NT2/D1 (cell line): ENCODE measurements around the gene TNS3.

Source experiments
- DNase-seq: peaks from one replicate; pipeline ENCODE4 v3.0.0-alpha.2; 2011; ENCODE audit warnings: low read depth, low spot score
- H3K27me3 ChIP-seq: 2 replicates; pipeline ENCODE4 v1.6.0; 2011; ENCODE audit warnings: mild to moderate bottlenecking; ENCODE audit not compliant: insufficient read length, insufficient read depth
- H3K36me3 ChIP-seq: 2 replicates; pipeline ENCODE4 v1.6.1; 2011; ENCODE audit warnings: mild to moderate bottlenecking, low read length, mixed read lengths; ENCODE audit not compliant: insufficient read depth, insufficient read length
- H3K4me1 ChIP-seq: 2 replicates; pipeline ENCODE4 v1.5.1; 2011; ENCODE audit not compliant: insufficient read depth, insufficient read length
- H3K4me3 ChIP-seq: 2 replicates; pipeline ENCODE4 v1.5.1; 2011; ENCODE audit warnings: low read depth; ENCODE audit not compliant: insufficient read length
- H3K9ac ChIP-seq: 2 replicates; pipeline ENCODE4 v1.6.0; 2011; ENCODE audit warnings: low read depth; ENCODE audit not compliant: insufficient read length
- H3K9me3 ChIP-seq: 2 replicates; pipeline ENCODE4 v1.5.1; 2011; ENCODE audit warnings: mild to moderate bottlenecking, low read length; ENCODE audit not compliant: insufficient read depth
- SUZ12 ChIP-seq: IDR thresholded peaks from 2 replicates; pipeline ENCODE4 v1.6.1; 2011; ENCODE audit not compliant: insufficient read length, insufficient read depth; ENCODE audit errors: extremely low read depth
- YY1 ChIP-seq: IDR thresholded peaks from 2 replicates; pipeline ENCODE4 v1.6.1; 2011; ENCODE audit not compliant: insufficient read length, insufficient read depth
- ZNF274 ChIP-seq: IDR thresholded peaks from 2 replicates; pipeline ENCODE4 v1.6.1; 2011; ENCODE audit warnings: mild to moderate bottlenecking, low read depth, low read length

The TNS3 gene

GRCh38 chr7:47300472-47301104, 281.3 kb downstream of the TNS3 start:
- Histone ChIP-seq H3K9ac (peak overlapping the region; percentile 12), H3K4me1 (peaks cover 7% of the 10 kb centered on the region), H3K4me3 (no peak overlapping the region), H3K27me3 (no peaks in the 10 kb centered on the region), H3K36me3 (peaks cover 90% of the 10 kb centered on the region), H3K9me3 (no peaks in the 10 kb centered on the region)
- no peak for TF ChIP-seq ZNF274
- no peak for TF ChIP-seq SUZ12
- no peak for TF ChIP-seq YY1
- DNase-seq = no peak

- H3K9me3 ChIP-seq = no peaks in the 10 kb centered on the region
- TF ChIP-seq SUZ12 = no peak
- TF ChIP-seq YY1 = no peak
- no peak for TF ChIP-seq ZNF274
- H3K27me3 ChIP-seq = no peaks in the 10 kb centered on the region
- H3K4me1 ChIP-seq = peaks cover 7% of the 10 kb centered on the region
- H3K4me3 ChIP-seq = no peak overlapping the region
- H3K9ac ChIP-seq = peak overlapping the region; percentile 17
- DNase-seq = no peak
- H3K36me3 ChIP-seq = peaks cover 90% of the 10 kb centered on the region
Measured at GRCh38 chr7:47299496-47299895, 282.4 kb downstream of the TNS3 start.

GRCh38 chr7:47298636-47299035, 283.3 kb downstream of the TNS3 start:
- no peak for DNase-seq
- H3K27me3 ChIP-seq = no peaks in the 10 kb centered on the region
- H3K9ac ChIP-seq = no peak overlapping the region
- peaks cover 92% of the 10 kb centered on the region for H3K36me3 ChIP-seq
- no peaks in the 10 kb centered on the region for H3K9me3 ChIP-seq
- no peak overlapping the region for H3K4me3 ChIP-seq
- TF ChIP-seq YY1 (no peak), SUZ12 (no peak), ZNF274 (no peak)
- peaks cover 7% of the 10 kb centered on the region for H3K4me1 ChIP-seq

GRCh38 chr7:47297120-47297519, 284.8 kb downstream of the TNS3 start:
- H3K27me3 ChIP-seq = no peaks in the 10 kb centered on the region
- no peak overlapping the region for H3K9ac ChIP-seq
- TF ChIP-seq YY1 (no peak), ZNF274 (no peak), SUZ12 (no peak)
- H3K36me3 ChIP-seq = peaks cover 92% of the 10 kb centered on the region
- no peak for DNase-seq
- no peaks in the 10 kb centered on the region for H3K9me3 ChIP-seq
- no peak overlapping the region for H3K4me3 ChIP-seq
- H3K4me1 ChIP-seq = peaks cover 7% of the 10 kb centered on the region

DNA sequence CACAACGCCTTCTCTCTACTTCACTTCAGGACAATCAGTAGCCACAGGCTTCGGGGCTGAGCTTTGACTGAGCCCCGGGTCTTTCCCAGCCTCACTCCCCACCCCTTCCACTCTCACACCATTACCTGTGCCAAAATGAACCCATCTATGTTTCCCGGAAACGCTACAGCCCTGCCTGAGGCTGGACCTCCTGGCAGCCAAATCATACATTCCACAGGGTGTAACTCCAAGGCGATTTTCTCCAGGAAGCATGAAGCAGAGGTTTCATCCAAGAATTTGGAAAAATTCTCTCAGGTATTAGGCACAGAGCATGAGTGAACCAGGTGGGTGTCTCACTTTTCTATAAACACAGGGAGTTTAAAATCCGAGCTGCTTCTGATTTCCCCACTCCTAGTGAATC, 286.3 kb downstream of the TNS3 start:
- no peak for DNase-seq
- Histone ChIP-seq H3K4me1 (peaks cover 5% of the 10 kb centered on the region), H3K9me3 (no peaks in the 10 kb centered on the region), H3K27me3 (no peaks in the 10 kb centered on the region), H3K4me3 (no peak overlapping the region), H3K9ac (no peak overlapping the region), H3K36me3 (peaks cover 92% of the 10 kb centered on the region)
- TF ChIP-seq ZNF274 (no peak), YY1 (no peak), SUZ12 (no peak)

DNA sequence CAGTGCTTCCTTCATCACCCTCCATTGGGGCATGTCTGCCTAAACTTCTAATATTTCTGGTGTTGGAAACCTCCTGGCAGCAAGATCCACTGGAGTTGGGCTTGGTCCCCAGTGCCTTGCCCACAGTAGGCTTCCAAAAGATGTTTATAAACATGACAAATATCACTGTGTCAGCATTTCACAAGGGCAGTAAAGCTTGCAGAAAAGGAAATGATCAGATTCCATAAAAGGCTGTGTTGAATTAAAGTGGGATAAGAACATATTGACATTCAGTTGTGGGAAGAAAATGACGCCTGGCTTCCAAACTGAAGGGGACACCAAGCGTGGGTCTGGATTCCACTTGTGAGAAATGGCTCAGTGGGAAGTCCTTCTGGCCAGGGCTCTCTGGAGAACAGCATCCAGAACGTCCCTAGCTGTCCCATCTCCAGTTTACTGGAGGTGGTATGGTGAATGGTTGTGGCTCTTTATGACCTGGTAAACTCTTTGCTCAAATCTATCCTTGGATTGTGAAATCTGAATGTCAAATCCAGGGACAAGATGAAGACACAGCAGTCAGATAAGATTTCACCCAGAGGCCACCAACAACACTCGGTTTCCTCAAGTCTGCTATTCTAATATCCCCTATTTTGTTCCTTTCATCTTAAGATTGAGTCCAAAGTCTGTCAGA, 287.2 kb downstream of the TNS3 start:
- Histone ChIP-seq H3K4me3 (no peak overlapping the region), H3K4me1 (peaks cover 3% of the 10 kb centered on the region), H3K36me3 (peaks cover 86% of the 10 kb centered on the region), H3K27me3 (no peaks in the 10 kb centered on the region), H3K9me3 (no peaks in the 10 kb centered on the region), H3K9ac (no peak overlapping the region)
- no peak for DNase-seq
- TF ChIP-seq YY1 (no peak), ZNF274 (no peak), SUZ12 (no peak)

DNA sequence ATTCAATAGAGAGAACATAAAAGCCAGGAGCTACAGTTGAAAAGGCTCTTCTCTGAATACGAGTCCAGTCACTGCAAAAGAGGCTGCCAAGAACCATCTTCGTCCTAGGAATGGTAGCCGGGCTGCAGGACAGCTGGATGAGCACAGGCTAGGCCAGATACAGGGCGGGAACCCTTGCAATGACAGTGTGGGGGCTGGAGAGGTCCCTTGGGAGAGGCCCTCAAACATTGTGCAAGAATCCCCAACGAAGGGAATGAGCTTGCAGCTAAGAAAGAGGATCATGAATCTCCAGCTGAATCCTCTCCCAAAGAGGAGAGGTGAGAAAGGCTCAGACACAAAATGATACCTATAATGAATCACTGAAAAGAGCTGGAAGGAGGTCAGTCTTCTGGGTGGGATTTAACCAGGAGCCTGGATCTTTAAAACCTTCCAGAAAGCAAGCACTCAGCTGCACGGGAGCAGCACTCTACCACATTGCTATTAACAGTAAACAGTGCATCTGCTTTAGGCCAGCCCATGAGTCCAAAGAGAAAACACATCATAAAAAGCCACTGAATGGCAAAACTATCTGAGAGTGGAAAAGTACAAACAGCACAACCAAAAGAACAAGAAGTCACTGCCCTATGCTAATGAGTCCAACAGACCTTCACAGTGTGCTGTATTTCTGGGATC, 287.9 kb downstream of the TNS3 start:
- peaks cover 83% of the 10 kb centered on the region for H3K36me3 ChIP-seq
- no peaks in the 10 kb centered on the region for H3K4me1 ChIP-seq
- TF ChIP-seq ZNF274 (no peak), SUZ12 (no peak), YY1 (no peak)
- H3K9ac ChIP-seq = no peak overlapping the region
- DNase-seq = no peak
- no peaks in the 10 kb centered on the region for H3K27me3 ChIP-seq
- no peaks in the 10 kb centered on the region for H3K9me3 ChIP-seq
- H3K4me3 ChIP-seq = no peak overlapping the region
